GM23338 (cell line): Measurements from ENCODE around the gene ASAP2. TPM values are rescaled to one million over a fixed set of nuclear protein-coding genes. Genes with fewer than 3 reads are reported as not detected.

Experiments used
- ATAC-seq: fragments of 200-7000 bp; cut with Tn5 transposase; 3 replicates; pipeline ENCODE4 v1.9.1; 2020
- DNase-seq: peaks from one replicate; pipeline ENCODE4 v3.0.0-alpha.2; 2015; ENCODE audit warnings: low spot score
- H2AFZ ChIP-seq: fragments of 200-600 bp; sonication (generic); 2 replicates; pipeline ENCODE4 v1.8.0; 2016; ENCODE audit warnings: antibody characterized with exemption, mild to moderate bottlenecking, moderate library complexity
- H3F3A ChIP-seq: fragments of 200-600 bp; sonication (generic); replicated peaks from 2 replicates; pipeline ENCODE4 v1.8.0; 2017; ENCODE audit warnings: antibody characterized with exemption, mixed run types, low read depth
- H3K27ac ChIP-seq: fragments of 200-600 bp; sonication (generic); 2 replicates; pipeline ENCODE4 v1.6.1; 2016; ENCODE audit warnings: low read depth
- H3K27me3 ChIP-seq: fragments of 200-600 bp; sonication (generic); 2 replicates; pipeline ENCODE4 v1.8.0; 2016; ENCODE audit warnings: mild to moderate bottlenecking, mixed run types, moderate library complexity; ENCODE audit not compliant: insufficient read depth
- H3K36me3 ChIP-seq: fragments of 200-600 bp; sonication (generic); 2 replicates; pipeline ENCODE4 v1.8.0; 2016; ENCODE audit warnings: mild to moderate bottlenecking; ENCODE audit not compliant: insufficient read depth
- H3K4me1 ChIP-seq: fragments of 200-600 bp; sonication (generic); 2 replicates; pipeline ENCODE4 v1.8.0; 2016; ENCODE audit warnings: mild to moderate bottlenecking, moderate library complexity; ENCODE audit not compliant: insufficient read depth
- H3K4me2 ChIP-seq: fragments of 200-600 bp; sonication (generic); 2 replicates; pipeline ENCODE4 v1.7.1; 2017; ENCODE audit warnings: mixed run types
- H3K4me3 ChIP-seq: fragments of 200-600 bp; sonication (generic); 2 replicates; pipeline ENCODE4 v1.6.1; 2016; ENCODE audit warnings: mixed run types
- H3K79me2 ChIP-seq: fragments of 200-600 bp; sonication (generic); replicated peaks from 2 replicates; pipeline ENCODE4 v1.8.0; 2017; ENCODE audit warnings: mild to moderate bottlenecking; ENCODE audit not compliant: insufficient read depth
- H3K9me2 ChIP-seq: fragments of 200-600 bp; sonication (generic); 2 replicates; pipeline ENCODE4 v1.8.0; 2017; ENCODE audit not compliant: insufficient read depth
- H4K20me1 ChIP-seq: fragments of 200-600 bp; sonication (generic); replicated peaks from 2 replicates; pipeline ENCODE4 v1.8.0; 2017; ENCODE audit warnings: mild to moderate bottlenecking; ENCODE audit not compliant: insufficient read depth
- H3K27ac Mint-ChIP-seq: 2 replicates; pipeline ENCODE4 v1.8.0; 2020; ENCODE audit warnings: inconsistent platforms, mild to moderate bottlenecking, moderate library complexity, mixed read lengths
- H3K27me3 Mint-ChIP-seq: 3 replicates; pipeline ENCODE4 v1.8.0; 2022; ENCODE audit warnings: low read depth, mild to moderate bottlenecking, moderate library complexity, mixed read lengths, inconsistent platforms; ENCODE audit not compliant: insufficient read depth, poor library complexity
- H3K36me3 Mint-ChIP-seq: 3 replicates; pipeline ENCODE4 v1.8.0; 2021; ENCODE audit warnings: low read depth, mild to moderate bottlenecking, inconsistent platforms, moderate library complexity, mixed read lengths
- H3K4me1 Mint-ChIP-seq: 3 replicates; pipeline ENCODE4 v1.8.0; 2020; ENCODE audit warnings: mild to moderate bottlenecking, inconsistent platforms, mixed read lengths
- H3K4me3 Mint-ChIP-seq: 3 replicates; pipeline ENCODE4 v1.8.0; 2021; ENCODE audit warnings: moderate library complexity, mild to moderate bottlenecking, inconsistent platforms, mixed read lengths
- H3K9me3 Mint-ChIP-seq: 3 replicates; pipeline ENCODE4 v1.8.0; 2020; ENCODE audit warnings: moderate library complexity, mild to moderate bottlenecking, inconsistent platforms, mixed read lengths
- CREB1 ChIP-seq: fragments of 250-450 bp; sonication (Bioruptor Pico); IDR thresholded peaks from 2 replicates; pipeline ENCODE4 v1.5.0; 2020; ENCODE audit warnings: low read depth, mild to moderate bottlenecking, moderate library complexity
- EZH2 ChIP-seq: fragments of 200-600 bp; sonication (generic); IDR thresholded peaks from one replicate; pipeline ENCODE4 v1.8.0; 2017; ENCODE audit warnings: antibody characterized with exemption, mild to moderate bottlenecking, low read depth; ENCODE audit not compliant: unreplicated experiment
- EZH2phosphoT487 ChIP-seq: fragments of 200-600 bp; sonication (generic); IDR thresholded peaks from one replicate; pipeline ENCODE4 v1.8.1; 2018; ENCODE audit warnings: antibody characterized with exemption; ENCODE audit not compliant: unreplicated experiment
- JUNB ChIP-seq: IDR thresholded peaks from one replicate; pipeline ENCODE4 v1.6.1; 2016; ENCODE audit warnings: antibody characterized with exemption; ENCODE audit not compliant: unreplicated experiment
- NANOG ChIP-seq: IDR thresholded peaks from 2 replicates; pipeline ENCODE4 v1.6.1; 2016; ENCODE audit warnings: antibody characterized with exemption, borderline replicate concordance
- POLR2AphosphoS5 ChIP-seq: IDR thresholded peaks from 2 replicates; pipeline ENCODE4 v1.6.1; 2016; ENCODE audit warnings: antibody characterized with exemption, low read depth
- STAT1 ChIP-seq: IDR thresholded peaks from one replicate; pipeline ENCODE4 v1.6.1; 2016; ENCODE audit warnings: antibody characterized with exemption; ENCODE audit not compliant: unreplicated experiment
- ZNF114 ChIP-seq: fragments of 250-450 bp; sonication (Bioruptor Pico); IDR thresholded peaks from 2 replicates; pipeline ENCODE4 v1.5.0; 2020; ENCODE audit warnings: mild to moderate bottlenecking, moderate library complexity
- ZNF331 ChIP-seq: fragments of 250-450 bp; sonication (Bioruptor Pico); IDR thresholded peaks from 2 replicates; pipeline ENCODE4 v1.5.0; 2020; ENCODE audit warnings: low read depth, mild to moderate bottlenecking, moderate library complexity
- polyA plus RNA-seq: library from polyadenylated mRNA; unstranded; fragments of >200 nt; fragmentation: Nextera tagmentation; extraction: Ambion mirVana; gene quantifications from 2 replicates; pipeline ENCODE4 v1.2.1, GENCODE V29; 2016
- total RNA-seq: library from RNA; depleted of rRNA; stranded (reverse); fragments of >200 nt; shearing (Covaris generic); gene quantifications from 2 replicates; pipeline ENCODE4 v1.2.3, GENCODE V29; 2014
- TF ChIP-seq, protein P1 (sequence below): IDR thresholded peaks from one replicate; pipeline ENCODE4 v1.6.1; 2018; ENCODE audit warnings: antibody characterized with exemption; ENCODE audit not compliant: unreplicated experiment
- TF ChIP-seq, protein P2 (sequence below), 2 experiments: fragments of 200-600 bp in 1 of 2; sonication (generic) in 1 of 2; conservative IDR thresholded peaks; 2 replicates each; pipeline versions ENCODE4 v1.5.1 to v1.6.1; 2016 to 2017; ENCODE audit warnings: antibody characterized with exemption in 2 of 2, low read depth in 2 of 2, mild to moderate bottlenecking in 2 of 2, moderate library complexity in 1 of 2
- TF ChIP-seq, protein P3 (sequence below): IDR thresholded peaks from 2 replicates; pipeline ENCODE4 v1.6.1; 2016; ENCODE audit warnings: antibody characterized with exemption
- TF ChIP-seq, protein P4 (sequence below): fragments of 250-450 bp; sonication (Bioruptor Pico); IDR thresholded peaks from 2 replicates; pipeline ENCODE4 v1.5.0; 2020; ENCODE audit warnings: mild to moderate bottlenecking, moderate library complexity

The ASAP2 gene
- total and polyA plus RNA-seq, 2 experiments from 2014 or later: 2.6 to 15.6 TPM

DNA sequence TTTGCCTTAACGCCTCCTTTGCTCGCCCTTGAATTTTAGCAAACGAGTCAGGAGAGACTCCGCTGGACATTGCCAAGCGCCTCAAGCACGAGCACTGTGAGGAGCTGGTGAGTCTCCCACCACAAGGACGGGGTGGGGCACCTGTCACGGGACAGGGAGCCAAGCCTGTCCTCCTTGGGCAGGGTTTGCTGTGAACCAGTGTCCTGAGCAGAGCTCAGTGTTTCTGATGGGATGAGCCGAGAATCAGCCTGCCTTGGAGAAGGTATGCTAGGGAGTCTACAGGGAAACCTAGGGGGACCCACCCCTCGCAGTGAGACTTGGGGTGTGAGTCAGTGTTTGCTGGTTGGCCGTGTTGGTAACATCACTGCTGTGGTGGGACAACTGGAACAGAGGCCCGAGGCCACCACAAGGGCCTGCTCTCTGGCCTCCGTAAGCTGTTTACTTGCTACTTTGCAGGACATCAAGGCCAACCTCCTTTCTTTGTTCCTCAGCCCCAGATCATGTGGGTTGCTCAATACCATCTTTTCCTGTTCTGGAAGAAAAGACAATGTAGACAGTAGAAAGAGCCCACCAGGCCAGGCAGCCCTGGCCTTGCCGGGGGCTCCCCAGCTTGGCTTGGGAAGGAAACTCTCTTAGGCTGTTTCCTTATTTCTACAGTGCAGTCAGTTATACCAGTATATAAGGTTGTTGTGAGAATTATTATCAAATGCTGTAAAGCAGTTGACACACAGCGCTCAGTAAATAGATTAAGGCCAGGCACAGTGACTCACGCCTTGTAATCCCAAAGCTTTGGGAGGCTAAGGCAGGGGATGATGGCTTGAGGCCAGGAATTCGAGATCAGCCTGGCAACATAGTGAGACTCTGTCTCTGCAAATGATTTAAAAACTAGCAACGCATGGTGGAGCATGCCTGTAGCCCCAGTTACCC lies 174.4 kb downstream of the ASAP2 start:
- Histone ChIP-seq H3K79me2 (no peaks in the 10 kb centered on the region), H3K36me3 (no peaks in the 10 kb centered on the region; the same call in 1 of the 2 replicates), H3K4me1 (peaks cover 9% of the 10 kb centered on the region; the same call in 1 of the 2 replicates), H3K27me3 (no peaks in the 10 kb centered on the region), H3F3A (no peaks in the 10 kb centered on the region), H3K27ac (no peak overlapping the region), H3K9me2 (no peaks in the 10 kb centered on the region), H3K4me3 (no peak overlapping the region), H2AFZ (no peak overlapping the region), H3K4me2 (no peak overlapping the region), H4K20me1 (no peaks in the 10 kb centered on the region)
- Mint-ChIP-seq H3K9me3 (no peaks in the 10 kb centered on the region), H3K4me1 (peaks cover 24% of the 10 kb centered on the region), H3K27ac (no peak overlapping the region), H3K36me3 (peaks cover 25% of the 10 kb centered on the region), H3K27me3 (peaks cover 4% of the 10 kb centered on the region), H3K4me3 (no peak overlapping the region)
- DNase-seq (no peak), ATAC-seq (no peak)
- TF ChIP-seq JUNB: no peak
- no peak for TF ChIP-seq ZNF331 (CRISPR knock-in tag)
- TF ChIP-seq, protein P1, sequence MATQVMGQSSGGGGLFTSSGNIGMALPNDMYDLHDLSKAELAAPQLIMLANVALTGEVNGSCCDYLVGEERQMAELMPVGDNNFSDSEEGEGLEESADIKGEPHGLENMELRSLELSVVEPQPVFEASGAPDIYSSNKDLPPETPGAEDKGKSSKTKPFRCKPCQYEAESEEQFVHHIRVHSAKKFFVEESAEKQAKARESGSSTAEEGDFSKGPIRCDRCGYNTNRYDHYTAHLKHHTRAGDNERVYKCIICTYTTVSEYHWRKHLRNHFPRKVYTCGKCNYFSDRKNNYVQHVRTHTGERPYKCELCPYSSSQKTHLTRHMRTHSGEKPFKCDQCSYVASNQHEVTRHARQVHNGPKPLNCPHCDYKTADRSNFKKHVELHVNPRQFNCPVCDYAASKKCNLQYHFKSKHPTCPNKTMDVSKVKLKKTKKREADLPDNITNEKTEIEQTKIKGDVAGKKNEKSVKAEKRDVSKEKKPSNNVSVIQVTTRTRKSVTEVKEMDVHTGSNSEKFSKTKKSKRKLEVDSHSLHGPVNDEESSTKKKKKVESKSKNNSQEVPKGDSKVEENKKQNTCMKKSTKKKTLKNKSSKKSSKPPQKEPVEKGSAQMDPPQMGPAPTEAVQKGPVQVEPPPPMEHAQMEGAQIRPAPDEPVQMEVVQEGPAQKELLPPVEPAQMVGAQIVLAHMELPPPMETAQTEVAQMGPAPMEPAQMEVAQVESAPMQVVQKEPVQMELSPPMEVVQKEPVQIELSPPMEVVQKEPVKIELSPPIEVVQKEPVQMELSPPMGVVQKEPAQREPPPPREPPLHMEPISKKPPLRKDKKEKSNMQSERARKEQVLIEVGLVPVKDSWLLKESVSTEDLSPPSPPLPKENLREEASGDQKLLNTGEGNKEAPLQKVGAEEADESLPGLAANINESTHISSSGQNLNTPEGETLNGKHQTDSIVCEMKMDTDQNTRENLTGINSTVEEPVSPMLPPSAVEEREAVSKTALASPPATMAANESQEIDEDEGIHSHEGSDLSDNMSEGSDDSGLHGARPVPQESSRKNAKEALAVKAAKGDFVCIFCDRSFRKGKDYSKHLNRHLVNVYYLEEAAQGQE: no peak
- TF ChIP-seq NANOG: no peak
- TF ChIP-seq EZH2: no peak
- TF ChIP-seq POLR2AphosphoS5: no peak
- TF ChIP-seq ZNF114: no peak
- TF ChIP-seq, protein P2, sequence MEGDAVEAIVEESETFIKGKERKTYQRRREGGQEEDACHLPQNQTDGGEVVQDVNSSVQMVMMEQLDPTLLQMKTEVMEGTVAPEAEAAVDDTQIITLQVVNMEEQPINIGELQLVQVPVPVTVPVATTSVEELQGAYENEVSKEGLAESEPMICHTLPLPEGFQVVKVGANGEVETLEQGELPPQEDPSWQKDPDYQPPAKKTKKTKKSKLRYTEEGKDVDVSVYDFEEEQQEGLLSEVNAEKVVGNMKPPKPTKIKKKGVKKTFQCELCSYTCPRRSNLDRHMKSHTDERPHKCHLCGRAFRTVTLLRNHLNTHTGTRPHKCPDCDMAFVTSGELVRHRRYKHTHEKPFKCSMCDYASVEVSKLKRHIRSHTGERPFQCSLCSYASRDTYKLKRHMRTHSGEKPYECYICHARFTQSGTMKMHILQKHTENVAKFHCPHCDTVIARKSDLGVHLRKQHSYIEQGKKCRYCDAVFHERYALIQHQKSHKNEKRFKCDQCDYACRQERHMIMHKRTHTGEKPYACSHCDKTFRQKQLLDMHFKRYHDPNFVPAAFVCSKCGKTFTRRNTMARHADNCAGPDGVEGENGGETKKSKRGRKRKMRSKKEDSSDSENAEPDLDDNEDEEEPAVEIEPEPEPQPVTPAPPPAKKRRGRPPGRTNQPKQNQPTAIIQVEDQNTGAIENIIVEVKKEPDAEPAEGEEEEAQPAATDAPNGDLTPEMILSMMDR (conservative IDR thresholded peaks at IDR 0.05; ENCODE audit: low read depth in 2 of 2): no peak
- TF ChIP-seq CREB1 (CRISPR knock-in tag): no peak
- TF ChIP-seq, protein P3, sequence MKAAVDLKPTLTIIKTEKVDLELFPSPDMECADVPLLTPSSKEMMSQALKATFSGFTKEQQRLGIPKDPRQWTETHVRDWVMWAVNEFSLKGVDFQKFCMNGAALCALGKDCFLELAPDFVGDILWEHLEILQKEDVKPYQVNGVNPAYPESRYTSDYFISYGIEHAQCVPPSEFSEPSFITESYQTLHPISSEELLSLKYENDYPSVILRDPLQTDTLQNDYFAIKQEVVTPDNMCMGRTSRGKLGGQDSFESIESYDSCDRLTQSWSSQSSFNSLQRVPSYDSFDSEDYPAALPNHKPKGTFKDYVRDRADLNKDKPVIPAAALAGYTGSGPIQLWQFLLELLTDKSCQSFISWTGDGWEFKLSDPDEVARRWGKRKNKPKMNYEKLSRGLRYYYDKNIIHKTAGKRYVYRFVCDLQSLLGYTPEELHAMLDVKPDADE: no peak
- TF ChIP-seq STAT1: no peak
- no peak for TF ChIP-seq EZH2phosphoT487
- TF ChIP-seq, protein P4, sequence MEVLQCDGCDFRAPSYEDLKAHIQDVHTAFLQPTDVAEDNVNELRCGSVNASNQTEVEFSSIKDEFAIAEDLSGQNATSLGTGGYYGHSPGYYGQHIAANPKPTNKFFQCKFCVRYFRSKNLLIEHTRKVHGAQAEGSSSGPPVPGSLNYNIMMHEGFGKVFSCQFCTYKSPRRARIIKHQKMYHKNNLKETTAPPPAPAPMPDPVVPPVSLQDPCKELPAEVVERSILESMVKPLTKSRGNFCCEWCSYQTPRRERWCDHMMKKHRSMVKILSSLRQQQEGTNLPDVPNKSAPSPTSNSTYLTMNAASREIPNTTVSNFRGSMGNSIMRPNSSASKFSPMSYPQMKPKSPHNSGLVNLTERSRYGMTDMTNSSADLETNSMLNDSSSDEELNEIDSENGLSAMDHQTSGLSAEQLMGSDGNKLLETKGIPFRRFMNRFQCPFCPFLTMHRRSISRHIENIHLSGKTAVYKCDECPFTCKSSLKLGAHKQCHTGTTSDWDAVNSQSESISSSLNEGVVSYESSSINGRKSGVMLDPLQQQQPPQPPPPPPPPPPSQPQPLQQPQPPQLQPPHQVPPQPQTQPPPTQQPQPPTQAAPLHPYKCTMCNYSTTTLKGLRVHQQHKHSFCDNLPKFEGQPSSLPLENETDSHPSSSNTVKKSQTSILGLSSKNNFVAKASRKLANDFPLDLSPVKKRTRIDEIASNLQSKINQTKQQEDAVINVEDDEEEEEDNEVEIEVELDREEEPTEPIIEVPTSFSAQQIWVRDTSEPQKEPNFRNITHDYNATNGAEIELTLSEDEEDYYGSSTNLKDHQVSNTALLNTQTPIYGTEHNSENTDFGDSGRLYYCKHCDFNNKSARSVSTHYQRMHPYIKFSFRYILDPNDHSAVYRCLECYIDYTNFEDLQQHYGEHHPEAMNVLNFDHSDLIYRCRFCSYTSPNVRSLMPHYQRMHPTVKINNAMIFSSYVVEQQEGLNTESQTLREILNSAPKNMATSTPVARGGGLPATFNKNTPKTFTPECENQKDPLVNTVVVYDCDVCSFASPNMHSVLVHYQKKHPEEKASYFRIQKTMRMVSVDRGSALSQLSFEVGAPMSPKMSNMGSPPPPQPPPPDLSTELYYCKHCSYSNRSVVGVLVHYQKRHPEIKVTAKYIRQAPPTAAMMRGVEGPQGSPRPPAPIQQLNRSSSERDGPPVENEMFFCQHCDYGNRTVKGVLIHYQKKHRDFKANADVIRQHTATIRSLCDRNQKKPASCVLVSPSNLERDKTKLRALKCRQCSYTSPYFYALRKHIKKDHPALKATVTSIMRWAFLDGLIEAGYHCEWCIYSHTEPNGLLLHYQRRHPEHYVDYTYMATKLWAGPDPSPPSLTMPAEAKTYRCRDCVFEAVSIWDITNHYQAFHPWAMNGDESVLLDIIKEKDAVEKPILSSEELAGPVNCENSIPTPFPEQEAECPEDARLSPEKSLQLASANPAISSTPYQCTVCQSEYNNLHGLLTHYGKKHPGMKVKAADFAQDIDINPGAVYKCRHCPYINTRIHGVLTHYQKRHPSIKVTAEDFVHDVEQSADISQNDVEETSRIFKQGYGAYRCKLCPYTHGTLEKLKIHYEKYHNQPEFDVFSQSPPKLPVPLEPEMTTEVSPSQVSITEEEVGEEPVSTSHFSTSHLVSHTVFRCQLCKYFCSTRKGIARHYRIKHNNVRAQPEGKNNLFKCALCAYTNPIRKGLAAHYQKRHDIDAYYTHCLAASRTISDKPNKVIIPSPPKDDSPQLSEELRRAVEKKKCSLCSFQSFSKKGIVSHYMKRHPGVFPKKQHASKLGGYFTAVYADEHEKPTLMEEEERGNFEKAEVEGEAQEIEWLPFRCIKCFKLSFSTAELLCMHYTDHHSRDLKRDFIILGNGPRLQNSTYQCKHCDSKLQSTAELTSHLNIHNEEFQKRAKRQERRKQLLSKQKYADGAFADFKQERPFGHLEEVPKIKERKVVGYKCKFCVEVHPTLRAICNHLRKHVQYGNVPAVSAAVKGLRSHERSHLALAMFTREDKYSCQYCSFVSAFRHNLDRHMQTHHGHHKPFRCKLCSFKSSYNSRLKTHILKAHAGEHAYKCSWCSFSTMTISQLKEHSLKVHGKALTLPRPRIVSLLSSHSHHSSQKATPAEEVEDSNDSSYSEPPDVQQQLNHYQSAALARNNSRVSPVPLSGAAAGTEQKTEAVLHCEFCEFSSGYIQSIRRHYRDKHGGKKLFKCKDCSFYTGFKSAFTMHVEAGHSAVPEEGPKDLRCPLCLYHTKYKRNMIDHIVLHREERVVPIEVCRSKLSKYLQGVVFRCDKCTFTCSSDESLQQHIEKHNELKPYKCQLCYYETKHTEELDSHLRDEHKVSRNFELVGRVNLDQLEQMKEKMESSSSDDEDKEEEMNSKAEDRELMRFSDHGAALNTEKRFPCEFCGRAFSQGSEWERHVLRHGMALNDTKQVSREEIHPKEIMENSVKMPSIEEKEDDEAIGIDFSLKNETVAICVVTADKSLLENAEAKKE (CRISPR knock-in tag): no peak
